ENCODE results near the gene HOXD9. TPM values are rescaled to one million over a fixed set of nuclear protein-coding genes. Genes with fewer than 3 reads are reported as not detected.
A peak's percentile ranks its signal among the peaks of the same experiment; 100 is the strongest.

HOXD9 gene
- polyA plus RNA-seq, 5 donors = 0.44 to 1.2 (median 0.88) TPM

- no peak for DNase-seq
Observed at GRCh38 chr2:176124110-176124946, 1.8 kb downstream of the HOXD9 start.

DNA sequence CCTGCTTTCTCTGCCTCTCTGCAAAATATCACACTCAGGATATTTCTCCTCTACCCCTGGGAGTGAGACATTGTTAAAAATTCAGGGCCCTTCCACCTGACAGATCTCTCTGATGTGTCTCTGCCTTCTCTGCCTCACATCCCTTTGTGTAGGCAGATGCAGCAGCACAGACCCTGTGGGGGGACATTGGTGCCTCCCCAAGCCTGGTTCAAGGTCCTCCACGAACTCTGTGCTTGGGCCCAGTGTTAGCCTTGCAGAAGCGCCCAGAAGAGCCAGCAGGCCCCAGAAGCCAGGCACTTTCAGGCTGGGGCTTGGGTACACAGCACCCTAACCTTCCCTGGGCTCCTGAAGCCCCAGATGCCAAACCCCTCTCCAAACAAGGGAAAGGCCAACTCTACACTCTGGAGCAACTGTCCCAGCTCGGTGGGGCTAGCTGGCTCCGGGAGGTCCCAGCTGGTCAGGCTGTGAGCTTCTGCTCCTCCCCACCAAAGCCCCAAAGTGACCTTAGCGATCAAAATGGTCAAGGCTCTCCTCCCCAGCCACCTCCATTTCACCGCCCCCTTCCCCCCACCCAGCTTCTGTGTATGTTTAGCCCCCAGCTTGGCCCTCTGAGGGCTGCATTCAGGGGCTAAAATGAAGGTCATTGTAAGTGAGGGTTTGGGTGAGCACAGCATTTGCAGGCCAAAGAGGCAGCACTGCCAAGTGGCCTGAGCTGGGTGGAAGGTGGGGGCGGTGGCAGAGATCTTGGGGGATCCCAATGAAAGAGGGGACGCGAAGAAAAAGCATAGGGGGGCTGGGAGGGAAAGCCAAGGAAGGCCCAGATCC lies 2.6 kb downstream of the HOXD9 start:
- no peak for DNase-seq

DNA sequence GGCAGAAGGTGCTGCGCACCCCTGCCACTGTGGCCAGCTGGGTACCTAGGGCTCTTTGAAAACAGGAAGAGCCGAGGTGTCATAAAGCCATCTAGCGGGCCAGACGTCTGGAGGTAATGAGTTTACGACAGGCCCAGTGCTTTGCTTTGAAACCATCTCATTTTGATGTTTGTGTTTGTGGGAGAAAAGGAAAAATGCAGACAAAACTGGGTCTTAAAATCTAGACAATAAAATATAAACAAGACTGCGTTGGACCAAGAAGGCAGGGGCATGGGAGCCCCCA lies 3.2 kb downstream of the HOXD9 start:
- DNase-seq = no peak

- DNase-seq = peak in 1 of 2 donors; percentile 72
Observed at GRCh38 chr2:176126929-176127773, 4.6 kb downstream of the HOXD9 start.

- no peak for DNase-seq
Observed at GRCh38 chr2:176127774-176128072, 5.2 kb downstream of the HOXD9 start.

DNA sequence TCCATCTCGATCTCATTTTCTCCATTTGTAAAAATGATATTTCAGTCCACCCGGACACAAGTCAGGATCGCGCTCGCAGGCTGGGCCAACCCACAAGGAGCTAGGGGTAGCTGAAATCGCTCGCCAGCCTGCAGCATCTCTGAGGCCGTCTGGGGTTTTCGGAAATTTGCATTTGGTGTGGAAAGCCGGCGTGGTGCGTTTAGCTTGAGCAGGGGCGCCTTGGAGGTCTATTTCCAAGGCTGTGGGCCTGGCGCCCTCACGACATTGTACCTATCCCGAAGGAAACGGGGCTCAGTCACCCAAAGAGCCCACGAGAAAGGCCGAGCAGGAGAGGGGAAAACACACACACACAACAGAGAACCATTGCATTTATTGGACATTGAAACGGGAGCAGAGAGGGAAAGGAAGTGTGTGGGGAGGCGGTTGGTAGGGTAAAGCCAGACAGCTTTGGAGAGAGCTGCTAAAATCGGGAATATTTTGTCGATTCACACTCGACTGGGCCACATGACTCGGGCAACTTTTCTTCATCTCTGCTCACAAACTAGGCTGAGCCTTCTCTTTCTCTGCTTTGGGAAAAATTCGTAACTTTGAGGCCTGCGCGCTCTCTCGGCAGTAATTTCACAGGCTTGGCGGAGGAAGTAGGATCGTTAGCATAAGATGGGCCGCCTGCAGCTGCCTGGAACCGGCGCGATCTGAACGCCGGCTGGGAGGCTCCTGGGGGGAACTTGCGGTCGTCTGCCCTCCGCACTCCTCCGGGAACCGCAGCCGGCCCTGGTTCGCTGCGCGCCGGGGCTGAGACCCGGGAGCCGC lies 5.9 kb downstream of the HOXD9 start:
- DNase-seq = peak in 1 of 2 donors; percentile 51

GRCh38 chr2:176128982-176129796 lies 6.7 kb downstream of the HOXD9 start, which contains the start of gene HOXD8:
HOXD8 (plus strand) TSS chr2:176129705; CDS start chr2:176130367, 662 bp downstream.
- no peak for DNase-seq

GRCh38 chr2:176129813-176130146 lies 7.3 kb downstream of the HOXD9 start:
- DNase-seq = no peak

DNA sequence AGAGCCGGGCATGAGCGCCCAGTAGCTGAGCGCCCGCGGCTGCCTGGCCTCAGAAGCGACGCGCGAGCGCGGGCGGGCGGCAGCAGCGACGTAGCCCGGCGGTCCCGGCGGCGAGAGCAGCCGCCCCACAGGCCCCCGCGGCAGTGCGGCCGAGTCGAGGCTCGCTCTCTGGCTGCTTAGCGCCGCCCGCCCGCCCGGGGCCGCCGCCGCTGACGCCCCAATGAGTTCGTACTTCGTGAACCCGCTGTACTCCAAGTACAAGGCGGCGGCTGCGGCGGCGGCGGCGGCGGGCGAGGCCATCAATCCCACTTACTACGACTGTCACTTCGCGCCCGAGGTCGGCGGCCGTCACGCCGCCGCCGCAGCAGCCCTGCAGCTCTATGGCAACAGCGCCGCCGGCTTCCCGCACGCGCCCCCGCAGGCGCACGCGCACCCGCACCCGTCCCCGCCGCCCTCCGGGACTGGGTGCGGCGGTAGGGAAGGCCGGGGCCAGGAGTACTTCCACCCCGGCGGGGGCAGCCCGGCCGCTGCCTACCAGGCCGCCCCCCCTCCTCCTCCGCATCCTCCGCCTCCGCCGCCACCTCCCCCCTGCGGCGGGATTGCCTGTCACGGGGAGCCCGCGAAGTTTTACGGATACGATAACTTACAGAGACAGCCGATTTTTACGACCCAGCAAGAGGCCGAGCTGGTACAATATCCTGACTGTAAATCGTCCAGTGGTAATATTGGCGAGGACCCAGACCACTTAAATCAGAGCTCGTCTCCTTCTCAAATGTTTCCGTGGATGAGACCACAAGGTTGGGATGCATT lies 7.8 kb downstream of the HOXD9 start:
- no peak for DNase-seq

- no peak for DNase-seq
Observed at GRCh38 chr2:176130957-176131847, 8.7 kb downstream of the HOXD9 start.

DNA sequence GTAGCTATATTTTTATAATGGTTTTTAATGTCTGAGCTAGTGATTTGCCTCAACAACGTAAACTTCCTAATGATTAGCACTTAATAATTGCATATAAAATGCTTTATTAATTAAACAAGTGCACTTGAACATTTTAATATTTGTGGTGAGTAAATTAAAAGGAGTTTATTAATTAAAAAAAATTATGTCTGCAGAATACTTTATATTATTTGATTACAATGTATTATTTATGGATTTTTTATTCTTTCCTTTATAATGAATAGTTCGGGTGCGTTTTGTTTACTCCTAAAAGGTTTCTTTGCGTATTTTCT lies 9.3 kb downstream of the HOXD9 start:
- DNase-seq = no peak

GRCh38 chr2:176132205-176133171 lies 10.0 kb downstream of the HOXD9 start:
- peak in 1 of 2 donors; percentile 48 for DNase-seq

DNA sequence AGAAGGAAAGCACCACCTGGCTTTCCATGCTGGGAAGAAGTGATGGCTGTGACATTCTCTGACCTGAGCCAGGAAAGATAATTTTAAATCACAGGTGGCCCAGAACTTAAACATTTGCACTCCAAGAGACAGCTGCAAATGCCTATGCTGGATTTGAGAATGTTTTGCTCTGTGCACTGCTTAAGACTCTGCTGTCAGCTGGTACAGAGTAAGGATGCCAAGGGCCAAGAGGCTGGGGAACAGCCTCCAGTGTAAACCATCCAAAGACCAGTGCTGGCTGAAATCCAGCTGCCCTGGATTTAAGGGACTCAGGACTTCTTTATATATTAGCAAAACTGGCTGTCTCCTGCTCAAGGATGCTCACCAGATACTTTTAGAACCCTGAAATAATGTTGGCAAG lies 10.9 kb downstream of the HOXD9 start:
- DNase-seq = no peak

GRCh38 chr2:176134035-176134434 lies 11.5 kb downstream of the HOXD9 start:
- DNase-seq = no peak

DNA sequence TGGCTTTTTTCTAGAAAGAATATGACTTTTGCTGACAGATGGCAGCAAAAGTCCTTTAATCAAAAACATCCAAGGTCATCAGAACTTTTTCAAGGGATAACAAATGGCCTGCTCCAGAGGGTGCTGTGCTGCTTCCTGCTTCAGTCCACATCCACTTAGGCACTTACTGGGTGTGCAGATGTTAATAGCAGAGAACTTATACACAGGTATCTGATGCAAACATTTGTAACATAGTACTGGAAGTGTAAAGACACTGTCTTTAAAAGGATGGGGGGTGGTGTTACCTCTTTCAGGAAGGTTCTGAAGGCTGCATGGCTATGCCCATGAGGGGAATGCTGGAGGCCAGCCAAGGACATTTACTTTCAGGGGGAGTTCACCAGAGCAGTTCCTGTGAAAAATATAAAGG lies 12.5 kb downstream of the HOXD9 start:
- no peak for DNase-seq

GRCh38 chr2:176136374-176137251 lies 14.1 kb downstream of the HOXD9 start:
- DNase-seq = no peak

GRCh38 chr2:176137252-176137580 lies 14.7 kb downstream of the HOXD9 start:
- no peak for DNase-seq

Measured in right lung (tissue), 5 donors.